Heart right ventricle (tissue), 16 donors: ENCODE data around the gene NR1D1. TPM values are rescaled to one million over a fixed set of nuclear protein-coding genes. Genes with fewer than 3 reads are reported as not detected.
A peak's percentile ranks its signal among the peaks of the same experiment; 100 is the strongest.

ENCODE experiments used
- ATAC-seq, 8 donors: fragments of 200-7000 bp; cut with Tn5 transposase; one replicate each; pipeline ENCODE4 v1.9.1; 2020; ENCODE audit warnings: mild to moderate bottlenecking in 8 of 8, moderate library complexity in 8 of 8, moderate number of reproducible peaks in 1 of 8
- DNase-seq, 2 donors: peaks; one replicate each; pipeline ENCODE4 v3.0.0-alpha.2; 2020
- H3K27ac ChIP-seq, 10 donors: fragments of 200-600 bp; sonication (generic) in 2 of 10; one replicate each; pipeline versions ENCODE4 v1.5.0 to v1.8.0; 2020 to 2022; ENCODE audit warnings: mild to moderate bottlenecking in 3 of 10
- H3K27me3 ChIP-seq, 7 donors: fragments of 200-600 bp; one replicate each; pipeline ENCODE4 v1.8.0; 2021 to 2022; ENCODE audit warnings: mild to moderate bottlenecking in 2 of 7
- H3K36me3 ChIP-seq, 9 donors: fragments of 200-600 bp; sonication (generic) in 1 of 9; one replicate each; pipeline versions ENCODE4 v1.5.0 to v1.8.0; 2020 to 2022; ENCODE audit warnings: mild to moderate bottlenecking in 2 of 9
- H3K4me1 ChIP-seq, 9 donors: fragments of 200-600 bp; sonication (generic) in 1 of 9; one replicate each; pipeline versions ENCODE4 v1.5.0 to v1.8.0; 2020 to 2022; ENCODE audit warnings: mild to moderate bottlenecking in 4 of 9
- H3K4me3 ChIP-seq, 10 donors: fragments of 200-600 bp; sonication (generic) in 2 of 10; one replicate each; pipeline versions ENCODE4 v1.5.0 to v1.8.0; 2020 to 2022; ENCODE audit warnings: mild to moderate bottlenecking in 7 of 10, moderate library complexity in 2 of 10
- H3K9me3 ChIP-seq, 11 donors: fragments of 200-600 bp in 10 of 11; sonication (generic) in 2 of 11; one replicate each; pipeline versions ENCODE4 v1.5.0 to v1.8.0; 2013 to 2022; ENCODE audit warnings: mild to moderate bottlenecking in 2 of 11, control low read depth in 1 of 11, moderate library complexity in 1 of 11
- WGBS, 2 donors: extraction: QIAGEN DNeasy Blood & Tissue Kit; methylation state at CpG; one replicate each; pipeline ENCODE4 v1.1.7; 2013; ENCODE audit warnings: inconsistent platforms in 1 of 2; 5-methylcytosine and 5-hydroxymethylcytosine counted together
- intact Hi-C, 10 donors: fragments of 100-400 bp; cut with DNase I; formaldehyde crosslinking; loops; one replicate each; pipeline versions ENCODE4 v1.11.1 to v1.14.2; 2022
- polyA plus RNA-seq, 2 donors: library from polyadenylated mRNA; stranded (reverse); fragments of 200-250 nt; gene quantifications; one replicate each; pipeline ENCODE4 v1.2.3, GENCODE V29; 2013
- total RNA-seq, 10 donors: library from RNA; stranded (reverse); fragmentation: NEBNext Ultra II Directional in 3 of 10; extraction: Animal tissue kit (Norgen Biotek cat#: 25700) in 3 of 10; gene quantifications; one replicate each; pipeline versions ENCODE4 v1.2.1 to v1.2.4, GENCODE V29; 2021 to 2023
- TF ChIP-seq, protein P1 (sequence below), 9 donors: fragments of 200-600 bp; sonication (generic) in 2 of 9; IDR thresholded peaks; one replicate each; pipeline versions ENCODE4 v1.5.0 to v1.8.0; 2021 to 2022; ENCODE audit warnings: antibody characterized with exemption in 9 of 9, mild to moderate bottlenecking in 5 of 9, moderate library complexity in 1 of 9
- donor health status: Arrhythmogenic right ventricular cardiomyopathy.
- donor health status: ischemic (EF 13 %, LVEDD 7.1; RV severe dilation, severe dysfunction).
- donor health status: healthy with polysubstance abuse.
- donor health status: DM: no; HTN: yes; CAD: no.
- donor health status: DM: no; HTN: no; CAD: no.
- donor health status: ischemic (EF 25% LVEDD 6.9; RV normal size, moderate dysfunction).
- donor health status: ischemic (EF 25% LVEDD 5.7; RV mildly dilated, moderate dysfunction).
- donor health status: healthy.
- donor health status: DM: yes; HTN: yes; CAD: no.
- donor health status: Ischemic cardiomyopathy.
- donor health status: ischemic (EF 35%, LVEDD 5.7; RV mildly dilated, moderate dysfunction).
- donor health status: nonischemic (EF 11% LVEDD 7.7; RV severe dilation, severe dysfunction).
- donor health status: DM: yes; HTN: yes; CAD: no.
- donor health status: PGD.
- donor health status: ischemic (EF 29% LVEDD 5.4; RV normal size, mild dysfunction).
- donor health status: nonischemic (EF 23%, LVEDD 6.1; RV moderate dilation, normal function).

Gene NR1D1
- total and polyA plus RNA-seq, 12 donors = 5.5 to 41.3 (median 25.1) TPM

- no peak for DNase-seq
- TF ChIP-seq, protein P1, sequence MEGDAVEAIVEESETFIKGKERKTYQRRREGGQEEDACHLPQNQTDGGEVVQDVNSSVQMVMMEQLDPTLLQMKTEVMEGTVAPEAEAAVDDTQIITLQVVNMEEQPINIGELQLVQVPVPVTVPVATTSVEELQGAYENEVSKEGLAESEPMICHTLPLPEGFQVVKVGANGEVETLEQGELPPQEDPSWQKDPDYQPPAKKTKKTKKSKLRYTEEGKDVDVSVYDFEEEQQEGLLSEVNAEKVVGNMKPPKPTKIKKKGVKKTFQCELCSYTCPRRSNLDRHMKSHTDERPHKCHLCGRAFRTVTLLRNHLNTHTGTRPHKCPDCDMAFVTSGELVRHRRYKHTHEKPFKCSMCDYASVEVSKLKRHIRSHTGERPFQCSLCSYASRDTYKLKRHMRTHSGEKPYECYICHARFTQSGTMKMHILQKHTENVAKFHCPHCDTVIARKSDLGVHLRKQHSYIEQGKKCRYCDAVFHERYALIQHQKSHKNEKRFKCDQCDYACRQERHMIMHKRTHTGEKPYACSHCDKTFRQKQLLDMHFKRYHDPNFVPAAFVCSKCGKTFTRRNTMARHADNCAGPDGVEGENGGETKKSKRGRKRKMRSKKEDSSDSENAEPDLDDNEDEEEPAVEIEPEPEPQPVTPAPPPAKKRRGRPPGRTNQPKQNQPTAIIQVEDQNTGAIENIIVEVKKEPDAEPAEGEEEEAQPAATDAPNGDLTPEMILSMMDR (IDR thresholded peaks at IDR 0.05) = no peak
- ATAC-seq = no peak
- Histone ChIP-seq H3K27me3 (no peaks in the 10 kb centered on the region), H3K36me3 (peaks cover 0 to 76% (median 62%) of the 10 kb centered on the region in 9 donors), H3K9me3 (no peaks in the 10 kb centered on the region), H3K4me1 (peaks cover 5 to 26% (median 10%) of the 10 kb centered on the region in 9 donors), H3K4me3 (no peak overlapping the region), H3K27ac (no peak overlapping the region)
- intact Hi-C loops = loop anchor here in 1 of 10 donors (2.0 kb wide), 1 partner anchor 13 kb away; no protein-coding TSS in a partner anchor
- 88 to 96% methylated on average over 3 of the region's 3 CpGs for WGBS, 2 donors
Observed at GRCh38 chr17:40135817-40136216, 35.4 kb upstream of the NR1D1 start.

DNA sequence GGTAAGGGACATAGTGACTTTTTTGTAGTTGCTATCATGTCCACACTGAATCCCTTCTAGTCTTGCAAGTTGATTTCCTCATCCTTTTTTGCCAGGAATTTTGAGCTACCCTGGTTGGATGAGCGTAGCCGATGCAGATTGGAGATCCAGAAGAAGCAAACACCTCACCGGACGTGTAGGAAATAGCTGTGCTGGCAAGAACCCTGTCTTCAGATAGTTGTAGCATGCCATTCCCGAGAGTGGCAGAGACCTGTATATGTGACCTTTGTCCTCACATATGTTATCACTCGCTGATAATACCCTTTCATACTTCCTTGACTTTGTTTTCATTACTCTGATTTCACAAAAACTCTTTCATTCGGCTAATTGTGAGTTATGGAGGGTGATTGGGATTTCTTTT is 33.8 kb upstream of the NR1D1 start:
- intact Hi-C loops = no loop called here
- H3K9me3 ChIP-seq = no peaks in the 10 kb centered on the region
- DNase-seq = no peak
- peak overlapping the region in 1 of 10 donors; percentile 30 for H3K27ac ChIP-seq
- no peak for ATAC-seq
- TF ChIP-seq, protein P1 (IDR thresholded peaks at IDR 0.05) = no peak
- no peak overlapping the region for H3K4me3 ChIP-seq
- H3K36me3 ChIP-seq = peaks cover 0 to 93% (median 78%) of the 10 kb centered on the region in 9 donors
- H3K27me3 ChIP-seq = no peaks in the 10 kb centered on the region
- 48 to 56% methylated on average over 7 of the region's 7 CpGs for WGBS, 2 donors
- peaks cover 0 to 30% (median 5%) of the 10 kb centered on the region in 9 donors for H3K4me1 ChIP-seq

DNA sequence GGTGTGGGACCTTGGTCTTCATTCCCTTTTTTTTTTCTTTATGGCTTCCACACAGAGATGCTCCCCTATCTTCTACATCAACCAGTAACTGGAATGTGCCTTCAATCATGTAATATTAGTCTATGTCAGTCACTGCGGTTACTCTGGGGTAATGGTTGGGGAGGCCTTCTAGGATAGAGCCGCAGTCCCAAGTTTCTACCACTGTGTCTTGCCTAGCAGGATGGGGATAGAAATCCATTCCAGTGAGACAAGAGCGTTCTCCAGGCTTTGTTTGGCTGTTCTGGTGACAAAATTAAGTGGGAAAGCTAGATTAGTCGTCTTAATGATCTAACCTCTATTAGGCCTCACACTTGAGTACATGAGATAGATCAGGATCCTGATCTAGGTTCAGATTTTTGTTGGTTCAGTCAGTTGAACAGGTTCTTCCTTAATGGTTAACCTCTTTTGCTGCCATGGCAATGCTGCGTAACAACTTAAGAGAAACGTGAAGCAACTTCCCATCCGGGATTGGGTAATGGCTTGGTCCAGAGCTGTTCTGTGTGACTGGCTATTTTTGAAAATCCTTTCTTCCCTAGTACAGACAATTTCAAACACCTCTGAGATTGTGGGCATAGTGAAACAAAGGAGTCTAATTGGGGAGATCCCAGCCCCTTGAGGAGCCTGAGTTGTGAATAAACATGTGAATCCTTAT is 30.1 kb upstream of the NR1D1 start:
- Histone ChIP-seq H3K27ac (peak overlapping the region in 3 of 10 donors; percentile 33 to 86 (median 44)), H3K4me1 (peaks cover 0 to 24% (median 3%) of the 10 kb centered on the region in 9 donors), H3K27me3 (no peaks in the 10 kb centered on the region), H3K36me3 (peaks cover 0 to 100% (median 83%) of the 10 kb centered on the region in 9 donors), H3K9me3 (no peaks in the 10 kb centered on the region), H3K4me3 (no peak overlapping the region)
- DNase-seq = peak in 1 of 2 donors; percentile 38
- 80 to 85% methylated on average over 7 of the region's 7 CpGs for WGBS, 2 donors
- intact Hi-C loops = no loop called here
- TF ChIP-seq, protein P1 (IDR thresholded peaks at IDR 0.05) = no peak
- peak in 4 of 8 donors; percentile 28 to 72 (median 58) for ATAC-seq

DNA sequence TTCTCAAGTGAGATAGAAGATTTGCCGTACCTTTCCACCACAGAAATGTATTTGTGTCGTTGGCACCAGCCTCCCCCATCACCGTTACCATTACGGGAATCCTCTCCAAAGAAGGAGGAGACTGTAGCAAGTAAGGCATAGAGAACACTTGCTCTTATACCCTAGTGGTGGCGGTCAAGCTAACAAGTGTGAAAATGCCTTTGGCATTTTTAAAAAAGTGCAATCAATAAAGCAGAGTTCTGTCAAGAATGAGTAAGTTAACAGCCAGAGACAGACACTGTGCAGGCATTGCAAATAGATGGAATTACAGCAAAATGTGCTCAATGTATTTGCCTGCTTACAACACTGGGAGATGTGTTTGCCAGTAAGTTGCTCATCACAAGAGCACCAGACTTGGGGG is 29.1 kb upstream of the NR1D1 start:
- ATAC-seq = no peak
- 77 to 78% methylated on average over 5 of the region's 5 CpGs for WGBS, 2 donors
- Histone ChIP-seq H3K36me3 (peaks cover 0 to 95% (median 73%) of the 10 kb centered on the region in 9 donors), H3K27ac (peak overlapping the region in 1 of 10 donors; percentile 86), H3K27me3 (no peaks in the 10 kb centered on the region), H3K9me3 (no peaks in the 10 kb centered on the region), H3K4me1 (peaks cover 4 to 34% (median 13%) of the 10 kb centered on the region in 9 donors), H3K4me3 (no peak overlapping the region)
- TF ChIP-seq, protein P1 (IDR thresholded peaks at IDR 0.05) = no peak
- intact Hi-C loops = no loop called here
- DNase-seq = no peak
